ENCODE data around the gene KRT77.

Gene KRT77

GRCh38 chr12:52692254-52692653 is 11.1 kb downstream of the KRT77 start:
- in situ Hi-C loops (cut with MboI; ENCODE audit: low pct_unique_long_range_greater_than_20kb, low sequenced_read_pairs, unreplicated experiment) = no loop called here

GRCh38 chr12:52691841-52692150 is 11.5 kb downstream of the KRT77 start:
- TF ChIP-seq CTCF (IDR thresholded peaks at IDR 0.05; ENCODE audit: extremely low read depth, insufficient read depth, missing control alignments) = no peak
- in situ Hi-C loops (cut with MboI; ENCODE audit: low pct_unique_long_range_greater_than_20kb, low sequenced_read_pairs, unreplicated experiment) = no loop called here
- DNase-seq (ENCODE audit: low spot score) = no peak

More at GRCh38 chr12:52692254-52692653, 11.1 kb downstream of the KRT77 start:
- TF ChIP-seq CTCF (IDR thresholded peaks at IDR 0.05; ENCODE audit: extremely low read depth, insufficient read depth, missing control alignments) = no peak
- DNase-seq (ENCODE audit: low spot score) = no peak

- DNase-seq (ENCODE audit: low spot score) = no peak
Observed at GRCh38 chr12:52691076-52691840, 12.1 kb downstream of the KRT77 start.

GRCh38 chr12:52690351-52691075 is 12.8 kb downstream of the KRT77 start:
- in situ Hi-C loops (cut with MboI; ENCODE audit: low pct_unique_long_range_greater_than_20kb, low sequenced_read_pairs, unreplicated experiment) = no loop called here
- no peak for DNase-seq (ENCODE audit: low spot score)
- TF ChIP-seq CTCF (IDR thresholded peaks at IDR 0.05; ENCODE audit: extremely low read depth, insufficient read depth, missing control alignments) = no peak

More at GRCh38 chr12:52691076-52691840, 12.1 kb downstream of the KRT77 start:
- in situ Hi-C loops (cut with MboI; ENCODE audit: low pct_unique_long_range_greater_than_20kb, low sequenced_read_pairs, unreplicated experiment) = no loop called here
- TF ChIP-seq CTCF (IDR thresholded peaks at IDR 0.05; ENCODE audit: extremely low read depth, insufficient read depth, missing control alignments) = no peak

GRCh38 chr12:52689936-52690335 is 13.4 kb downstream of the KRT77 start:
- in situ Hi-C loops (cut with MboI; ENCODE audit: low pct_unique_long_range_greater_than_20kb, low sequenced_read_pairs, unreplicated experiment) = no loop called here
- DNase-seq (ENCODE audit: low spot score) = no peak
- no peak for TF ChIP-seq CTCF (IDR thresholded peaks at IDR 0.05; ENCODE audit: extremely low read depth, insufficient read depth, missing control alignments)

- in situ Hi-C loops (cut with MboI; ENCODE audit: low pct_unique_long_range_greater_than_20kb, low sequenced_read_pairs, unreplicated experiment) = no loop called here
- no peak for DNase-seq (ENCODE audit: low spot score)
- no peak for TF ChIP-seq CTCF (IDR thresholded peaks at IDR 0.05; ENCODE audit: extremely low read depth, insufficient read depth, missing control alignments)
Observed at GRCh38 chr12:52689239-52689638, 14.1 kb downstream of the KRT77 start.
